Gastroesophageal sphincter (tissue), 3 donors: Measurements from ENCODE around the gene TEX53.

Source experiments
- EP300 ChIP-seq: sonication (generic); formaldehyde crosslinking; IDR thresholded peaks from one replicate; pipeline ENCODE4 v1.6.1; 2017; ENCODE audit warnings: antibody characterized with exemption, mild to moderate bottlenecking
- POLR2A ChIP-seq, 2 donors: fragments of 450-650 bp; IDR thresholded peaks; one replicate each; pipeline ENCODE4 v1.6.1; 2017; ENCODE audit warnings: antibody characterized with exemption in 2 of 2, mild to moderate bottlenecking in 2 of 2, moderate library complexity in 1 of 2
- POLR2AphosphoS5 ChIP-seq: sonication (generic); formaldehyde crosslinking; IDR thresholded peaks from one replicate; pipeline ENCODE4 v1.6.1; 2017; ENCODE audit warnings: antibody characterized with exemption
- TF ChIP-seq, protein P1 (sequence below), 4 experiments: fragments of 200-600 bp in 2 of 4; fragments of 450-650 bp in 2 of 4; sonication (generic) in 1 of 4; IDR thresholded peaks; one replicate each; pipeline ENCODE4 v1.5.1; 2017 to 2019; ENCODE audit warnings: antibody characterized with exemption in 4 of 4, mild to moderate bottlenecking in 2 of 4, moderate library complexity in 2 of 4

DNA sequence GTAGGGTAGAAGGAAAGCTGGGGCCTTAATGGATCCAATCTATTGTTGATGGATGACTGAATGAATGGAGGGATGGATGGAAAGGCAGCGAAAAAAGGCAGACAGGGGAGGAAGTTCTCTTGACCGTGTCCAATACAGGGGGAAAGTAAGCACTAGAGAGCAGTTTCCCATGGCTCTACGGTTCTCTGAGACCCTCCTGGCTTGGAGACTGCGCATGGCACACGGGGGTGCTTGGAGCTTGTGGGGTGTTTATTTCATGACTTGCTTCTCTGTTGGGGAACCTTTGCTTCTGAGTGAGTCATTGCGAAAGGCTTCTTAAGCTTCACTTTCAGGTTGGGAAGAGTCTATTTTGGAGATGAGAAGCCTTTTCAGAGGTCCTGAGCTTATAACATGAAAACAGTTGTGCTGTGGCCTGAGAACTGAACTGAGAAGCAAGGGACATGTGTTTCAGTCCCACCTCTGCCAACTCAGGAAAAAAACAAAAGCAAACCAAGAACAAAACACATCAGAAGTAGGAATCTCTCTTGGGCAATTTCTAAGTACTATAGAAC, 37.2 kb upstream of the TEX53 start:
- no peak for TF ChIP-seq POLR2AphosphoS5
- TF ChIP-seq, protein P1, sequence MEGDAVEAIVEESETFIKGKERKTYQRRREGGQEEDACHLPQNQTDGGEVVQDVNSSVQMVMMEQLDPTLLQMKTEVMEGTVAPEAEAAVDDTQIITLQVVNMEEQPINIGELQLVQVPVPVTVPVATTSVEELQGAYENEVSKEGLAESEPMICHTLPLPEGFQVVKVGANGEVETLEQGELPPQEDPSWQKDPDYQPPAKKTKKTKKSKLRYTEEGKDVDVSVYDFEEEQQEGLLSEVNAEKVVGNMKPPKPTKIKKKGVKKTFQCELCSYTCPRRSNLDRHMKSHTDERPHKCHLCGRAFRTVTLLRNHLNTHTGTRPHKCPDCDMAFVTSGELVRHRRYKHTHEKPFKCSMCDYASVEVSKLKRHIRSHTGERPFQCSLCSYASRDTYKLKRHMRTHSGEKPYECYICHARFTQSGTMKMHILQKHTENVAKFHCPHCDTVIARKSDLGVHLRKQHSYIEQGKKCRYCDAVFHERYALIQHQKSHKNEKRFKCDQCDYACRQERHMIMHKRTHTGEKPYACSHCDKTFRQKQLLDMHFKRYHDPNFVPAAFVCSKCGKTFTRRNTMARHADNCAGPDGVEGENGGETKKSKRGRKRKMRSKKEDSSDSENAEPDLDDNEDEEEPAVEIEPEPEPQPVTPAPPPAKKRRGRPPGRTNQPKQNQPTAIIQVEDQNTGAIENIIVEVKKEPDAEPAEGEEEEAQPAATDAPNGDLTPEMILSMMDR (IDR thresholded peaks at IDR 0.05), result no peak
- no peak for TF ChIP-seq POLR2A (IDR thresholded peaks at IDR 0.05)
- TF ChIP-seq EP300, result no peak
